Hematopoietic multipotent progenitor cell treated with erythropoietin and hydrocortisone succinate and interleukin-3 and kit ligand, for 6 days (in vitro differentiated cells): ENCODE results near the gene SCNN1B.
"Not testable (repeated sequence)": the region's sequence is repeated elsewhere in the genome, so short reads cannot be mapped to it uniquely, and the experiment has no call there.

Source experiments
- DNase-seq: peaks from one replicate; pipeline ENCODE4 v3.0.0-alpha.2; 2015

Gene SCNN1B

GRCh38 chr16:23302045-23302956, at the start of gene SCNN1B:
SCNN1B (plus strand) TSS chr16:23302302; CDS start chr16:23348600, 46,298 bp downstream.
- no peak for DNase-seq

- no peak for DNase-seq
Measured at GRCh38 chr16:23252310-23252709, 49.8 kb upstream of the SCNN1B start.

GRCh38 chr16:23253650-23254049, 48.5 kb upstream of the SCNN1B start:
- DNase-seq, result not testable (repeated sequence)

- no peak for DNase-seq
Measured at GRCh38 chr16:23254338-23254737, 47.8 kb upstream of the SCNN1B start.

GRCh38 chr16:23255000-23255399, 47.1 kb upstream of the SCNN1B start:
- DNase-seq, result no peak

GRCh38 chr16:23256440-23256839, 45.7 kb upstream of the SCNN1B start:
- no peak for DNase-seq

- no peak for DNase-seq
Measured at GRCh38 chr16:23257682-23258081, 44.4 kb upstream of the SCNN1B start.

- DNase-seq, result no peak
Measured at GRCh38 chr16:23258919-23259237, 43.2 kb upstream of the SCNN1B start.

- DNase-seq, result no peak
Measured at GRCh38 chr16:23267647-23268046, 34.5 kb upstream of the SCNN1B start.

GRCh38 chr16:23268561-23268960, 33.5 kb upstream of the SCNN1B start:
- no peak for DNase-seq

- no peak for DNase-seq
Measured at GRCh38 chr16:23269248-23269953, 32.7 kb upstream of the SCNN1B start.

GRCh38 chr16:23270654-23271053, 31.4 kb upstream of the SCNN1B start:
- DNase-seq, result no peak

- peak; percentile 7 for DNase-seq
Measured at GRCh38 chr16:23274968-23275367, 27.1 kb upstream of the SCNN1B start.

- DNase-seq, result no peak
Measured at GRCh38 chr16:23276821-23277220, 25.3 kb upstream of the SCNN1B start.

GRCh38 chr16:23278031-23278430, 24.1 kb upstream of the SCNN1B start:
- DNase-seq, result no peak

- no peak for DNase-seq
Measured at GRCh38 chr16:23279721-23280153, 22.4 kb upstream of the SCNN1B start.

GRCh38 chr16:23280483-23280967, 21.6 kb upstream of the SCNN1B start:
- DNase-seq, result no peak

GRCh38 chr16:23282568-23282967, 19.5 kb upstream of the SCNN1B start:
- DNase-seq, result no peak

GRCh38 chr16:23283571-23283970, 18.5 kb upstream of the SCNN1B start:
- DNase-seq, result no peak

GRCh38 chr16:23284584-23284983, 17.5 kb upstream of the SCNN1B start:
- no peak for DNase-seq

GRCh38 chr16:23286131-23286532, 16.0 kb upstream of the SCNN1B start:
- no peak for DNase-seq

- DNase-seq, result no peak
Measured at GRCh38 chr16:23288209-23288608, 13.9 kb upstream of the SCNN1B start.

GRCh38 chr16:23288726-23289512, 13.2 kb upstream of the SCNN1B start:
- DNase-seq, result no peak
